ENCODE measurements around the gene CCDC3.

Gene CCDC3

GRCh38 chr10:12925845-12926244 is 75.7 kb downstream of the CCDC3 start:
- no peak overlapping the region for H3K4me3 ChIP-seq (ENCODE audit: low read depth, low read length)
- no peaks in the 10 kb centered on the region; the same call in 1 of the 2 replicates for H3K9me3 ChIP-seq (ENCODE audit: control insufficient read depth, insufficient read depth, low read depth, low read length)
- no peak overlapping the region for H3K27ac ChIP-seq (ENCODE audit: low read depth, low read length)
- no peaks in the 10 kb centered on the region for H3K4me1 ChIP-seq (ENCODE audit: control insufficient read depth, insufficient read depth, low read length)
- H3K36me3 ChIP-seq (ENCODE audit: control insufficient read depth, insufficient read depth, low read length) = no peaks in the 10 kb centered on the region
- no peaks in the 10 kb centered on the region for H3K27me3 ChIP-seq (ENCODE audit: control insufficient read depth, insufficient read depth, low read length)
- H3K9ac ChIP-seq (ENCODE audit: low read length) = no peak overlapping the region

GRCh38 chr10:12924911-12925310 is 76.6 kb downstream of the CCDC3 start:
- Histone ChIP-seq H3K36me3 (ENCODE audit: control insufficient read depth, insufficient read depth, low read length) (no peaks in the 10 kb centered on the region), H3K27ac (ENCODE audit: low read depth, low read length) (no peak overlapping the region), H3K9me3 (ENCODE audit: control insufficient read depth, insufficient read depth, low read depth, low read length) (no peaks in the 10 kb centered on the region; the same call in 1 of the 2 replicates), H3K27me3 (ENCODE audit: control insufficient read depth, insufficient read depth, low read length) (no peaks in the 10 kb centered on the region), H3K4me3 (ENCODE audit: low read depth, low read length) (no peak overlapping the region), H3K9ac (ENCODE audit: low read length) (no peak overlapping the region), H3K4me1 (ENCODE audit: control insufficient read depth, insufficient read depth, low read length) (no peaks in the 10 kb centered on the region)

GRCh38 chr10:12922117-12922900 is 79.2 kb downstream of the CCDC3 start:
- no peaks in the 10 kb centered on the region for H3K4me1 ChIP-seq (ENCODE audit: control insufficient read depth, insufficient read depth, low read length)
- no peak overlapping the region for H3K4me3 ChIP-seq (ENCODE audit: low read depth, low read length)
- H3K27me3 ChIP-seq (ENCODE audit: control insufficient read depth, insufficient read depth, low read length) = no peaks in the 10 kb centered on the region
- no peaks in the 10 kb centered on the region for H3K36me3 ChIP-seq (ENCODE audit: control insufficient read depth, insufficient read depth, low read length)
- no peak overlapping the region for H3K9ac ChIP-seq (ENCODE audit: low read length)
- no peak overlapping the region for H3K27ac ChIP-seq (ENCODE audit: low read depth, low read length)
- H3K9me3 ChIP-seq (ENCODE audit: control insufficient read depth, insufficient read depth, low read depth, low read length) = no peaks in the 10 kb centered on the region

GRCh38 chr10:12921163-12921562 is 80.3 kb downstream of the CCDC3 start:
- no peaks in the 10 kb centered on the region for H3K9me3 ChIP-seq (ENCODE audit: control insufficient read depth, insufficient read depth, low read depth, low read length)
- no peak overlapping the region for H3K9ac ChIP-seq (ENCODE audit: low read length)
- no peak overlapping the region for H3K27ac ChIP-seq (ENCODE audit: low read depth, low read length)
- H3K4me1 ChIP-seq (ENCODE audit: control insufficient read depth, insufficient read depth, low read length) = no peaks in the 10 kb centered on the region
- no peaks in the 10 kb centered on the region for H3K27me3 ChIP-seq (ENCODE audit: control insufficient read depth, insufficient read depth, low read length)
- H3K36me3 ChIP-seq (ENCODE audit: control insufficient read depth, insufficient read depth, low read length) = no peaks in the 10 kb centered on the region
- H3K4me3 ChIP-seq (ENCODE audit: low read depth, low read length) = no peak overlapping the region

- Histone ChIP-seq H3K9ac (ENCODE audit: low read length) (no peak overlapping the region), H3K4me3 (ENCODE audit: low read depth, low read length) (no peak overlapping the region), H3K9me3 (ENCODE audit: control insufficient read depth, insufficient read depth, low read depth, low read length) (no peaks in the 10 kb centered on the region), H3K36me3 (ENCODE audit: control insufficient read depth, insufficient read depth, low read length) (no peaks in the 10 kb centered on the region), H3K27me3 (ENCODE audit: control insufficient read depth, insufficient read depth, low read length) (no peaks in the 10 kb centered on the region), H3K4me1 (ENCODE audit: control insufficient read depth, insufficient read depth, low read length) (no peaks in the 10 kb centered on the region), H3K27ac (ENCODE audit: low read depth, low read length) (no peak overlapping the region)
These were observed 81.9 kb downstream of the CCDC3 start for GRCh38 chr10:12919574-12919973.

- Histone ChIP-seq H3K27me3 (ENCODE audit: control insufficient read depth, insufficient read depth, low read length) (no peaks in the 10 kb centered on the region), H3K27ac (ENCODE audit: low read depth, low read length) (no peak overlapping the region)
These were observed 84.9 kb downstream of the CCDC3 start for GRCh38 chr10:12916587-12916986.

GRCh38 chr10:12915637-12916168 is 85.8 kb downstream of the CCDC3 start:
- no peak overlapping the region for H3K4me3 ChIP-seq (ENCODE audit: low read depth, low read length)
- H3K36me3 ChIP-seq (ENCODE audit: control insufficient read depth, insufficient read depth, low read length) = no peaks in the 10 kb centered on the region
- H3K4me1 ChIP-seq (ENCODE audit: control insufficient read depth, insufficient read depth, low read length) = no peaks in the 10 kb centered on the region
- no peaks in the 10 kb centered on the region; the same call in 1 of the 2 replicates for H3K9me3 ChIP-seq (ENCODE audit: control insufficient read depth, insufficient read depth, low read depth, low read length)
- no peaks in the 10 kb centered on the region for H3K27me3 ChIP-seq (ENCODE audit: control insufficient read depth, insufficient read depth, low read length)
- no peak overlapping the region for H3K27ac ChIP-seq (ENCODE audit: low read depth, low read length)
- H3K9ac ChIP-seq (ENCODE audit: low read length) = no peak overlapping the region

More at GRCh38 chr10:12916587-12916986, 84.9 kb downstream of the CCDC3 start:
- no peaks in the 10 kb centered on the region; the same call in 1 of the 2 replicates for H3K9me3 ChIP-seq (ENCODE audit: control insufficient read depth, insufficient read depth, low read depth, low read length)
- no peaks in the 10 kb centered on the region for H3K36me3 ChIP-seq (ENCODE audit: control insufficient read depth, insufficient read depth, low read length)
- H3K4me1 ChIP-seq (ENCODE audit: control insufficient read depth, insufficient read depth, low read length) = no peaks in the 10 kb centered on the region
- no peak overlapping the region for H3K4me3 ChIP-seq (ENCODE audit: low read depth, low read length)
- no peak overlapping the region for H3K9ac ChIP-seq (ENCODE audit: low read length)

- Histone ChIP-seq H3K36me3 (ENCODE audit: control insufficient read depth, insufficient read depth, low read length) (no peaks in the 10 kb centered on the region), H3K9me3 (ENCODE audit: control insufficient read depth, insufficient read depth, low read depth, low read length) (no peaks in the 10 kb centered on the region; the same call in 1 of the 2 replicates), H3K4me1 (ENCODE audit: control insufficient read depth, insufficient read depth, low read length) (no peaks in the 10 kb centered on the region), H3K4me3 (ENCODE audit: low read depth, low read length) (no peak overlapping the region), H3K9ac (ENCODE audit: low read length) (no peak overlapping the region), H3K27ac (ENCODE audit: low read depth, low read length) (no peak overlapping the region), H3K27me3 (ENCODE audit: control insufficient read depth, insufficient read depth, low read length) (no peaks in the 10 kb centered on the region)
These were observed 87.4 kb downstream of the CCDC3 start for GRCh38 chr10:12914111-12914510.

GRCh38 chr10:12911795-12912194 is 89.7 kb downstream of the CCDC3 start:
- H3K27ac ChIP-seq (ENCODE audit: low read depth, low read length) = no peak overlapping the region
- H3K4me3 ChIP-seq (ENCODE audit: low read depth, low read length) = no peak overlapping the region
- no peaks in the 10 kb centered on the region for H3K36me3 ChIP-seq (ENCODE audit: control insufficient read depth, insufficient read depth, low read length)
- H3K9me3 ChIP-seq (ENCODE audit: control insufficient read depth, insufficient read depth, low read depth, low read length) = no peaks in the 10 kb centered on the region; the same call in 1 of the 2 replicates
- no peaks in the 10 kb centered on the region for H3K27me3 ChIP-seq (ENCODE audit: control insufficient read depth, insufficient read depth, low read length)
- H3K4me1 ChIP-seq (ENCODE audit: control insufficient read depth, insufficient read depth, low read length) = no peaks in the 10 kb centered on the region
- H3K9ac ChIP-seq (ENCODE audit: low read length) = no peak overlapping the region

GRCh38 chr10:12910835-12911234 is 90.7 kb downstream of the CCDC3 start:
- Histone ChIP-seq H3K9me3 (ENCODE audit: control insufficient read depth, insufficient read depth, low read depth, low read length) (no peaks in the 10 kb centered on the region; the same call in 1 of the 2 replicates), H3K4me3 (ENCODE audit: low read depth, low read length) (no peak overlapping the region), H3K4me1 (ENCODE audit: control insufficient read depth, insufficient read depth, low read length) (no peaks in the 10 kb centered on the region), H3K36me3 (ENCODE audit: control insufficient read depth, insufficient read depth, low read length) (no peaks in the 10 kb centered on the region), H3K9ac (ENCODE audit: low read length) (no peak overlapping the region), H3K27me3 (ENCODE audit: control insufficient read depth, insufficient read depth, low read length) (no peaks in the 10 kb centered on the region), H3K27ac (ENCODE audit: low read depth, low read length) (no peak overlapping the region)

GRCh38 chr10:12909836-12910185 is 91.7 kb downstream of the CCDC3 start:
- no peaks in the 10 kb centered on the region for H3K4me1 ChIP-seq (ENCODE audit: control insufficient read depth, insufficient read depth, low read length)
- H3K9me3 ChIP-seq (ENCODE audit: control insufficient read depth, insufficient read depth, low read depth, low read length) = no peaks in the 10 kb centered on the region; the same call in 1 of the 2 replicates
- no peaks in the 10 kb centered on the region for H3K36me3 ChIP-seq (ENCODE audit: control insufficient read depth, insufficient read depth, low read length)
- H3K4me3 ChIP-seq (ENCODE audit: low read depth, low read length) = no peak overlapping the region
- H3K27ac ChIP-seq (ENCODE audit: low read depth, low read length) = no peak overlapping the region
- no peaks in the 10 kb centered on the region for H3K27me3 ChIP-seq (ENCODE audit: control insufficient read depth, insufficient read depth, low read length)
- no peak overlapping the region for H3K9ac ChIP-seq (ENCODE audit: low read length)
